Calu3 (cell line): ENCODE measurements around the gene GTF3C4. TPM values are rescaled to one million over a fixed set of nuclear protein-coding genes. Genes with fewer than 3 reads are reported as not detected.
A peak's percentile ranks its signal among the peaks of the same experiment; 100 is the strongest.

Experiments used
- Bru-seq: library from RNA; stranded (reverse); fragments of 400-500 nt; gene quantifications from one replicate; lab custom pipeline; 2021; lab: Mats Ljungman, UMichigan
- BruChase-seq, 2 experiments: library from RNA; stranded (reverse); fragments of 400-500 nt; gene quantifications; one replicate each; lab custom pipeline; 2021; lab: Mats Ljungman, UMichigan
- BruUV-seq: library from RNA; stranded (reverse); fragments of 400-500 nt; replicated peaks from 2 replicates; lab custom pipeline; 2021; lab: Mats Ljungman, UMichigan
- CTCF ChIA-PET: fragments of 300-600 bp; sonication (Branson Sonifier 250); formaldehyde crosslinking; loops from one replicate; lab custom pipeline; 2022; ENCODE audit warnings: antibody characterized with exemption; lab: Charles Lee
- DNase-seq: peaks from one replicate; pipeline ENCODE4 v3.0.0; 2022
- H3K27ac Mint-ChIP-seq: one replicate; pipeline ENCODE4 v1.8.0; 2022; ENCODE audit warnings: mixed read lengths; ENCODE audit not compliant: unreplicated experiment
- H3K27me3 Mint-ChIP-seq: one replicate; pipeline ENCODE4 v1.8.0; 2022; ENCODE audit warnings: mixed read lengths; ENCODE audit not compliant: unreplicated experiment
- H3K36me3 Mint-ChIP-seq: one replicate; pipeline ENCODE4 v1.8.0; 2022; ENCODE audit warnings: mild to moderate bottlenecking, moderate library complexity, mixed read lengths; ENCODE audit not compliant: insufficient read depth, unreplicated experiment
- H3K4me1 Mint-ChIP-seq: one replicate; pipeline ENCODE4 v1.8.0; 2022; ENCODE audit warnings: mild to moderate bottlenecking, low read depth, mixed read lengths; ENCODE audit not compliant: unreplicated experiment
- H3K4me3 Mint-ChIP-seq: one replicate; pipeline ENCODE4 v1.8.0; 2022; ENCODE audit warnings: mild to moderate bottlenecking, low read depth, moderate library complexity, mixed read lengths; ENCODE audit not compliant: unreplicated experiment
- H3K9me3 Mint-ChIP-seq: one replicate; pipeline ENCODE4 v1.8.0; 2022; ENCODE audit warnings: low read depth, mixed read lengths; ENCODE audit not compliant: unreplicated experiment
- CTCF ChIP-seq: fragments of 200-600 bp; IDR thresholded peaks from one replicate; pipeline ENCODE4 v1.8.0; 2022; ENCODE audit warnings: antibody characterized with exemption; ENCODE audit not compliant: unreplicated experiment
- intact Hi-C: fragments of 100-400 bp; cut with micrococcal nuclease; formaldehyde crosslinking; loops from one replicate; pipeline ENCODE4 v1.10.0; 2022; ENCODE audit not compliant: unreplicated experiment
- long read RNA-seq: library from polyadenylated mRNA; stranded (forward); transcript quantifications from one replicate; pipeline ENCODE4 v2.0.0, GENCODE V29; 2022
- total RNA-seq: library from RNA; stranded (reverse); gene quantifications from 2 replicates; pipeline ENCODE4 v1.2.3, GENCODE V29; 2022

The GTF3C4 gene
- total RNA-seq (15.9 and 16.1 TPM in 2 replicates), Bru-seq, nascent RNA (percentile 82 among the genes with signal in this experiment), BruChase-seq, experiment 1, labeled RNA remaining after a 6-hour chase (percentile 71 among the genes with signal in this experiment), BruChase-seq, experiment 2, labeled RNA remaining after a 2-hour chase (percentile 92 among the genes with signal in this experiment)
- long read RNA-seq, full-length matches to known transcripts, result 4 of 6 reads
- long read RNA-seq, partial matches to known transcripts, result 2 of 6 reads
- long read RNA-seq, other reads (novel, unspliced or antisense), result 0 of 6 reads

- CTCF ChIA-PET, result interaction anchor here (0.6 to 1.6 kb wide), 3 partner anchors 31 to 239 kb away, joined by 3 read pairs; no protein-coding TSS in a partner anchor
- H3K9me3 Mint-ChIP-seq, result no peaks in the 10 kb centered on the region
- DNase-seq, result peak; percentile 24
- TSS peak; percentile 45 for BruUV-seq
- intact Hi-C loops, result no loop called here
- no peak for TF ChIP-seq CTCF
- H3K27ac Mint-ChIP-seq, result peak within 1 kb of the TSS; percentile 72
- no peaks in the 10 kb centered on the region for H3K27me3 Mint-ChIP-seq
- H3K4me1 Mint-ChIP-seq, result peaks cover 29% of the 10 kb centered on the region
- peak within 1 kb of the TSS; percentile 94 for H3K4me3 Mint-ChIP-seq
- H3K36me3 Mint-ChIP-seq, result peaks cover 37% of the 10 kb centered on the region
Observed at GRCh38 chr9:132670457-132671391, at the start of gene GTF3C4. Gene GTF3C4 (plus strand): TSS chr9:132670464. CDS start chr9:132670599, 135 bp downstream.

GRCh38 chr9:132622159-132622558 is 48.1 kb upstream of the GTF3C4 start:
- no peak for TF ChIP-seq CTCF
- intact Hi-C loops, result no loop called here
- CTCF ChIA-PET, result no interaction called here

GRCh38 chr9:132626285-132626684 is 44.0 kb upstream of the GTF3C4 start:
- Mint-ChIP-seq H3K27me3 (no peaks in the 10 kb centered on the region), H3K4me3 (no peak overlapping the region), H3K4me1 (no peaks in the 10 kb centered on the region), H3K27ac (no peak overlapping the region), H3K9me3 (no peaks in the 10 kb centered on the region), H3K36me3 (peaks cover 13% of the 10 kb centered on the region)
- no peak for DNase-seq
- intact Hi-C loops, result no loop called here
- TF ChIP-seq CTCF, result no peak
- CTCF ChIA-PET, result no interaction called here
- no TSS peak for BruUV-seq

More at GRCh38 chr9:132622159-132622558, 48.1 kb upstream of the GTF3C4 start:
- no TSS peak for BruUV-seq
- no peak overlapping the region for H3K27ac Mint-ChIP-seq
- H3K36me3 Mint-ChIP-seq, result peaks cover 22% of the 10 kb centered on the region
- no peaks in the 10 kb centered on the region for H3K9me3 Mint-ChIP-seq
- no peaks in the 10 kb centered on the region for H3K4me1 Mint-ChIP-seq
- DNase-seq, result no peak
- H3K27me3 Mint-ChIP-seq, result no peaks in the 10 kb centered on the region
- no peak overlapping the region for H3K4me3 Mint-ChIP-seq

- Mint-ChIP-seq H3K36me3 (peaks cover 13% of the 10 kb centered on the region), H3K27ac (no peak overlapping the region), H3K9me3 (no peaks in the 10 kb centered on the region), H3K4me3 (no peak overlapping the region), H3K4me1 (no peaks in the 10 kb centered on the region), H3K27me3 (no peaks in the 10 kb centered on the region)
- no peak for DNase-seq
- TF ChIP-seq CTCF, result no peak
- CTCF ChIA-PET, result no interaction called here
- BruUV-seq, result no TSS peak
- intact Hi-C loops, result no loop called here
Observed at GRCh38 chr9:132627106-132627505, 43.2 kb upstream of the GTF3C4 start.
